ENCODE results near the gene NEMP1. TPM values are rescaled to one million over a fixed set of nuclear protein-coding genes. Genes with fewer than 3 reads are reported as not detected.

Gene NEMP1
- total and polyA plus RNA-seq, 2 of the 13 experiments (the other 11 are each of a cell fraction or from before 2014, with no cell fraction given) = 11.4 to 12.9 TPM

- no TSS peak for BruUV-seq (replicated peaks)
- TF ChIP-seq RORA (CRISPR knock-in tag; IDR thresholded peaks at IDR 0.05) (no peak), ZNF724P (CRISPR knock-in tag; IDR thresholded peaks at IDR 0.05; ENCODE audit: borderline replicate concordance) (no peak), ZNF597 (CRISPR knock-in tag; IDR thresholded peaks at IDR 0.05) (no peak), GZF1 (CRISPR knock-in tag; IDR thresholded peaks at IDR 0.05) (no peak), HNRNPLL (IDR thresholded peaks at IDR 0.05; ENCODE audit: low read depth, low read length, poor library complexity, severe bottlenecking) (no peak), ZNF644 (CRISPR knock-in tag; IDR thresholded peaks at IDR 0.05; ENCODE audit: low read depth) (no peak), BCL3 (CRISPR knock-in tag; IDR thresholded peaks at IDR 0.05) (no peak), ZNF326 (CRISPR knock-in tag; IDR thresholded peaks at IDR 0.05; ENCODE audit: borderline replicate concordance) (no peak), TBX2 (CRISPR knock-in tag; IDR thresholded peaks at IDR 0.05; ENCODE audit: borderline replicate concordance) (no peak), ZNF274 (CRISPR knock-in tag; IDR thresholded peaks at IDR 0.05) (no peak), MTERF4 (CRISPR knock-in tag; IDR thresholded peaks at IDR 0.05) (no peak), CBFB (CRISPR knock-in tag; IDR thresholded peaks at IDR 0.05) (no peak), ZNF850 (CRISPR knock-in tag; conservative IDR thresholded peaks at IDR 0.05) (no peak)
- in situ Hi-C loops (cut with HindIII; ENCODE audit: extremely low pct_ligation_motif_present, low pct_unique_long_range_greater_than_20kb) (no loop called here), intact Hi-C loops (cut with micrococcal nuclease; ENCODE audit: unreplicated experiment) (no loop called here)
- H3K4me3 ChIP-seq (replicated peaks in 1 of 3; ENCODE audit: insufficient read depth in 1 of 3, low read depth in 2 of 3, low read length in 3 of 3) = no peak overlapping the region
- H3K9ac ChIP-seq (ENCODE audit: insufficient read depth, low read depth, low read length) = no peak overlapping the region
- DNase-seq (ENCODE audit: low spot score) = no peak
- no peak for ATAC-seq
- CTCF ChIA-PET (ENCODE audit: low intra/inter-chr PET ratio, low total read pairs) = no interaction called here
- no peaks in the 10 kb centered on the region for H3K27me3 ChIP-seq (ENCODE audit: control insufficient read depth in 1 of 2, insufficient read depth in 2 of 2, low read length in 2 of 2)
- no peaks in the 10 kb centered on the region for H3K9me3 ChIP-seq (ENCODE audit: low read length)
- no peak overlapping the region for H2AFZ ChIP-seq (ENCODE audit: low read length)
- POLR2A ChIA-PET = interaction anchor here (1.0 to 1.6 kb wide), 3 partner anchors 9 to 26 kb away, joined by 3 to 7 read pairs (median 5); partner anchors contain the start of genes NAB2 and NEMP1
- H3K36me3 ChIP-seq (replicated peaks in 1 of 2; ENCODE audit: control insufficient read depth in 1 of 2, insufficient read depth in 2 of 2, low read length in 2 of 2) = peaks cover 11 to 16% of the 10 kb centered on the region in 2 experiments; a peak in 4 of 5 replicates
- WGBS (ENCODE audit: low lambda C conversion rate) = 90% methylated on average over 7 of the region's 14 CpGs
- peaks cover 56% of the 10 kb centered on the region for H3K4me1 ChIP-seq (ENCODE audit: insufficient read depth, low read length)
- H4K20me1 ChIP-seq (ENCODE audit: insufficient read depth, low read length) = no peaks in the 10 kb centered on the region
- H3K4me2 ChIP-seq (ENCODE audit: low read depth, low read length) = no peak overlapping the region
- H3K27ac ChIP-seq (ENCODE audit: extremely low read length, insufficient read depth, low read length) = no peak overlapping the region
- no peak for FAIRE-seq
- no peaks in the 10 kb centered on the region for H3K79me2 ChIP-seq (ENCODE audit: insufficient read depth, low read length)
Observed at GRCh38 chr12:57105011-57105753, 26.6 kb upstream of the NEMP1 start.

Data from HepG2 (cell line).